ENCODE data around the gene CIDEC.

Gene CIDEC

GRCh38 chr3:9879830-9880549 lies at the start of gene CIDEC:
TSS of gene CIDEC (minus strand) at chr3:9880253. CDS start at chr3:9878486, 1,767 bp downstream.
- DNase-seq = no peak

DNA sequence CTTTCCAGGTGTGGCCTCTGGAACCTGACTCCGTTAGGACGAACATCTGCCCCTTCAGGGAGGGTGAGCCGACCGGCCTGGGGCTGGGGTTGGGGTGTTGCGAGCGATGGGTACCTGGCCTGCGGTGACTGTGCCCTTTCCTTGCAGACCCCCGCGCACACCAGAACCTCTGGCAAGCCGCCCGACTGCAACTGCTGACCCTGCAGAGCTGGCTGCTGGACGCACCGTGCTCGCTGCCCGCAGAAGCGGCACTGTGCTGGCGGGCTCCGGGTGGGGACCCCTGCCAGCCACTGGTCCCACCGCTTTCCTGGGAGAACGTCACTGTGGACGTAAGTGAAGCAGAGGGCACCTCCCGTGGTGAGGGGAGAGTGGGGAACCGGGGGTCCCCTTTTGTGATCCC lies 48.1 kb upstream of the CIDEC start:
- DNase-seq = no peak

DNA sequence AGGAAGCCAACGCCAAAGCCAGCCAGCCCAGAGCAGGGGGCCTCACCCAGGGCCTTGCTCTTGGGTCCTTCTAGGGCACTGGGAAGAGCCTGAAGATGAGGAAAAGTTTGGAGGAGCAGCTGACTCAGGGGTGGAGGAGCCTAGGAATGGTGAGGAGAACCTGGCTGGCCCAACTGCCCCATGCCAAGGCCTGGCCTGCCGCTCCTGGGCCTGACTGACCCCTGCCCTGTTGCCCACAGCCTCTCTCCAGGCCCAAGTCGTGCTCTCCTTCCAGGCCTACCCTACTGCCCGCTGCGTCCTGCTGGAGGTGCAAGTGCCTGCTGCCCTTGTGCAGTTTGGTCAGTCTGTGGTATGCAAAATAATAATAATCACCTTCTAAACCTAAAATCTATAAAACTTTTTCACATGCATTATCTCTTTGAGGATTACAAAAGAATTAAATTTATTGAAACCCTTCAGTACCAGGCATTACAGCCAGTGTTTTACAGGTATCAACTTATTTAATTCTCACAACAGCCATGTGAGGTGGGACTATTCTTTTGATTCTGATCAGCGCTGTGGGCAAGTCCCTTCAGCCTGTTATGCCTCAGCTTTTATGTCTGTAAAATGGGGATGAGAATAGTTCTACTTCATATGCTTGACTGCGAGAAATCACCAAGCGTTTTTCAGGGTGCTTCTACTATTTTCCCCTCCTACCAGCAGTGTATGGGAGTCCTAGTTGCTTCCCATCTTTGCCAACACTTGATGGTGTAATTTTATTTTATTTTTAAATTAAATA lies 38.4 kb upstream of the CIDEC start:
- DNase-seq = no peak

DNA sequence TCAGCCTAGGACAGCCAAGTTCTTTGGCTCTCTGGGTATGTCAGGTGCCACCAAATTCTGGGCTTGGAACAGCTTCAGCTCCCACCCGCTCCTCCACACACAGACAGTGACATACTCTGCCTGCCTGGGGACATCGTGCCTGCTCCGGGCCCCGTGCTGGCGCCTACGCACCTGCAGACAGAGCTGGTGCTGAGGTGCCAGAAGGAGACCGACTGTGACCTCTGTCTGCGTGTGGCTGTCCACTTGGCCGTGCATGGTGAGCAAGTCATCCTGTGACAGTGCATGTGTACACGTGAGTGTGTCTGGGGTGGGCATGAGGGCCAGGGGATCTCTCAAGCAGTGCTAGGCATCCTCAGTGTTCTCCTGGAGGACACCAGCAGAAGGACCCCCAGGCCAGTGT lies 37.8 kb upstream of the CIDEC start:
- no peak for DNase-seq

DNA sequence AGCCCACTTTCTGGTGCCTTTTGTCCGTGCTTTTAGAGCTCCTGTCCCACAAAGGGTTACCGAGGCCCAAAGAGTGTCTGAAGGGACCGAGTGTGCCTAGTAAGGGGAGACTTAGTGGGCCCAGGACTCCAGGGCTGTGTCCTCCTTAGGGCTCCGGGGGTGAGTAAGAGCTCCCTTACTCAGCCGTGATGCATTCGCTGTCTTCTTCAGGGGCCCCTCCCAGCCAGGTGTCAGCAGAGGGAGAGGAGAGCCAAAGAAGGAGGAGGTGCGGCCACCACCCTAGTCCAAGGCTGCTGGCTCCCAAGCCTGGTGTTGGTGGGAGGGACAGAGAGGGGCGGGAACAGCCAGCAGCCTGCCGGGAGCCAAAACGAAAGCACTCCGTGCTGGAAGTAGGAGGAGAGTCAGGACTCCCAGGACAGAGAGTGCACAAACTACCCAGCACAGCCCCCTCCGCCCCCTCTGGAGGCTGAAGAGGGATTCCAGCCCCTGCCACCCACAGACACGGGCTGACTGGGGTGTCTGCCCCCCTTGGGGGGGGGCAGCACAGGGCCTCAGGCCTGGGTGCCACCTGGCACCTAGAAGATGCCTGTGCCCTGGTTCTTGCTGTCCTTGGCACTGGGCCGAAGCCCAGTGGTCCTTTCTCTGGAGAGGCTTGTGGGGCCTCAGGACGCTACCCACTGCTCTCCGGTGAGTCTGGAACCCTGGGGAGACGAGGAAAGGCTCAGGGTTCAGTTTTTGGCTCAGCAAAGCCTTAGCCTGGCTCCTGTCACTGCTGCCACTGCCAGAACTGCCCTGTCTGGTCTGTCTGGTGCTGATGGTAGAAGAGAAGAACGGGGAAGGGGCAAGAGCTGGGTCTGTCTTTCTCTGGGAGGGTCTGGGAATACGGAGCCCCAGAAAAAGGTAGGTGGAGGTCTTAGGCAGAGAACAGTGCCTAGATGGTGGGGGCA lies 37.0 kb upstream of the CIDEC start, which contains the start of gene IL17RC:
IL17RC (plus strand) TSS at position 365 of the 947 bp plus-strand sequence; CDS start at position 583, 218 bp downstream.
- no peak for DNase-seq

- DNase-seq = no peak
Measured at GRCh38 chr3:9916346-9916733, 36.3 kb upstream of the CIDEC start.

DNA sequence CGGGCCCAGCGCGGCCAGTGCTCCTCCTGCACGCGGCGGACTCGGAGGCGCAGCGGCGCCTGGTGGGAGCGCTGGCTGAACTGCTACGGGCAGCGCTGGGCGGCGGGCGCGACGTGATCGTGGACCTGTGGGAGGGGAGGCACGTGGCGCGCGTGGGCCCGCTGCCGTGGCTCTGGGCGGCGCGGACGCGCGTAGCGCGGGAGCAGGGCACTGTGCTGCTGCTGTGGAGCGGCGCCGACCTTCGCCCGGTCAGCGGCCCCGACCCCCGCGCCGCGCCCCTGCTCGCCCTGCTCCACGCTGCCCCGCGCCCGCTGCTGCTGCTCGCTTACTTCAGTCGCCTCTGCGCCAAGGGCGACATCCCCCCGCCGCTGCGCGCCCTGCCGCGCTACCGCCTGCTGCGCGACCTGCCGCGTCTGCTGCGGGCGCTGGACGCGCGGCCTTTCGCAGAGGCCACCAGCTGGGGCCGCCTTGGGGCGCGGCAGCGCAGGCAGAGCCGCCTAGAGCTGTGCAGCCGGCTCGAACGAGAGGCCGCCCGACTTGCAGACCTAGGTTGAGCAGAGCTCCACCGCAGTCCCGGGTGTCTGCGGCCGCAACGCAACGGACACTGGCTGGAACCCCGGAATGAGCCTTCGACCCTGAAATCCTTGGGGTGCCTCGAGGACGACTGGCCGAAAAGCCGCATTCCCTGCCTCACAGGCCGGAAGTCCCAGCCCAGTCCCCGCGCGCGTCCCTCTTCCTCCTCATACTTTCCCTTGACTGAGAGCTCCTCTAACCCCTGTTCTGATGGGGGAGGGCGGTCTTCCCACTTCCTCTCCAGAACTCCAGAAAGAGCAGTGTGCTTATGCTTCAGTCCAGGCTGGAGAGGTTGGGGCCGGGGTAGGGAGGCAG lies 35.4 kb upstream of the CIDEC start:
- peak; percentile 26 for DNase-seq

DNA sequence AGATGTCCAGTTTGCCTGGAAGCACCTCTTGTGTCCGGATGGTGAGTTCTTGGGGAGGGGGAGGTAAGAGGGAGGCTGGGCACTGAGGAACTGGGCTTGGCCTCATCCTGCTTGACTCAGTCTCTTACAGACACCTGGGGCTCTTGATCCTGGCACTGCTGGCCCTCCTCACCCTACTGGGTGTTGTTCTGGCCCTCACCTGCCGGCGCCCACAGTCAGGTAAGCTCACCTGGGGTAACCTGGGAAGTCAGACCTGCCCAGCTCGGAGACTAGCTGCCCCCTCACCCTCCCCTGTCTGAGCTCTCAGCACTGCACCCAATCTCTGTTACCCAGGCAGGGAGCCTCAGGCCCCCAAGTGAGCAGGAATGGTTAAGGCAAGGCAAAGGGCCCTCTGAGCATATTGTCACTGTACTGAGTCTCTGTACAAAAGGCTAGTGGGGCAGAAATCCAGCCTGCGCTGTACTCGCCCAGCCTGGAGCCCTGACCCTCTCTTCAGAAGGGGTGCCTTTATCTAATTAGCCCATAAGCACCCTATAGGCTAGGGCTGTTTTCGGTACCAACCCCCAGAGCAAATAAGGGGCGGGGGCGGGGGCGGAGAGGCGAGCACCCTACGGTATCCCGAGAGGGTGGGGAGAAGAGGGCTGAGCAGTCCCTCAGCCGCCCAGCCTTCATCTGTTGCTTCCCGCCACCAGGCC lies 34.7 kb upstream of the CIDEC start:
- no peak for DNase-seq

DNA sequence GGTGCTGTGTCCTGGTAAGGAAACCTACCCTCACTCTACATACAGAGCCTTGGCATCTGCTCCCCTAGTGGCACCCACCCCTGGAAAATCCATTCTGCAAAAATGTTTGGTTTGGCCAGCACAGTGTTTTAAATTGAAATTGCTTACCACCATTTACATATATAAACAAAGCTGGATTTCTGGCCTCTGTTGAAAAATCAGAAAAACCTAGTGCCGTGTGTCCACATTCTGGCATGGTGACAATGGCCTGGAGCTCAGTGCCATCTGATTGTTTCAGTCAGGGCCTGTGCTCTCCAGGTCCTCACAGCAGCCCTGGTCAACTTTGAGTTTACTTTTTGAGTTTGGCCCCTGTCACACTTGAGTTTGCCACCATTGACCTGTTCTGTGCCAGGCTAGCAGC lies 34.0 kb upstream of the CIDEC start:
- DNase-seq = no peak

GRCh38 chr3:9913601-9914000 lies 33.5 kb upstream of the CIDEC start:
- no peak for DNase-seq

GRCh38 chr3:9912294-9912935 lies 32.4 kb upstream of the CIDEC start:
- DNase-seq = peak; percentile 37

DNA sequence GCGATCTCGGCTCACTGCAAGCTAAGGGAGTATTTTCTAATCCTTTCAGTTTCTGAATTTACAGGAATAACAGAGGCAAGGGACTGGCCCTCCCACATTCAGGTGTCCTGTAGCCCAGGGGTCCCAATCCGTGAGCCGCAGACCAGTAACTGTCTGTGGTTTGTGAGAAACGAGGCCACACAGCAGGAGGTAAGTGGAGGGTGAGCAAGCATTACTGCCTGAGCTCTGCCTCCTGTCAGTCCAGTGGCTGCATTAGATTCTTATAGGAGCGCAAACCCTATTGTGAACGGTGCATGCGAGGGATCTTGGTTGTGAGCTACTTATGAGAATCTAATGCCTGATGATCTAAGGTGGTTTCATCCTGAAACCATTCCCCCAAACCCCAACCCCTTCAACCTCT lies 31.8 kb upstream of the CIDEC start:
- DNase-seq = no peak

DNA sequence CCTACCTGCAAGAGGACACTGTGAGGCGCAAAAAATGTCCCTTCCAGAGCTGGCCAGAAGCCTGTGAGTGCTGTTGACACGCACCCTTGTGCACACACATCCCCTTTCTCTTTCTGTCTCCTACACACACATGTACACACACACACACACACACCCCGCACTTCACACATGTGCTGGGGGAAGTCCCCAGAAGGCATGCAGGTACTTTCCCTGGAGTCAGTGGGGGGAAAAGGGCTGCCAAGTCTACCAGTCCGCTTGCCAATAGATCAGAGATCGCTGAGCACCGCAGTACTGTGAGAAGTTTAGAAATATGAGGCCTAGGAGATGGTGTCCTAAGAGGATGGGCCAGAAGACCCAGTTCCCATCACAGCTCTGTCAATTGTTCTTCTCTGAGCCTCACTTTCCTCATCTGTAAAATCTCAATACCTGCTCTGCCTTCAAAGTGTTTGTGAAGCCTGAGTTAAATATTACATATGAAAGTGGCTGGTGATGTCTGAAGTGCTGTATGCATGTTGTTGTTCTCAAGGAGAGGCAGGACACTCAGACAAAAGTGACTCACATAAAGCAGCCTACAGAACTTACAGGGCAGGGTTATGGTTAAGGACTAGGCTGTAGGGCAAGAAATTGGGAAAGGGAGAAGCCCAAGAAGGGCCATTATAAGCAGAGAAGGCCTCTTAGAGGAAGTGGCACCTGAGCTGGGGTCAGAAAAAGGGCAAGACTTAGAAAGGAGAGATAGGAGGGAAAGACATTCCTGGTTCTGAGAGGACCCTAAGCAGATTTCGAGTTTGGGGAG lies 29.4 kb upstream of the CIDEC start:
- peak; percentile 23 for DNase-seq

DNA sequence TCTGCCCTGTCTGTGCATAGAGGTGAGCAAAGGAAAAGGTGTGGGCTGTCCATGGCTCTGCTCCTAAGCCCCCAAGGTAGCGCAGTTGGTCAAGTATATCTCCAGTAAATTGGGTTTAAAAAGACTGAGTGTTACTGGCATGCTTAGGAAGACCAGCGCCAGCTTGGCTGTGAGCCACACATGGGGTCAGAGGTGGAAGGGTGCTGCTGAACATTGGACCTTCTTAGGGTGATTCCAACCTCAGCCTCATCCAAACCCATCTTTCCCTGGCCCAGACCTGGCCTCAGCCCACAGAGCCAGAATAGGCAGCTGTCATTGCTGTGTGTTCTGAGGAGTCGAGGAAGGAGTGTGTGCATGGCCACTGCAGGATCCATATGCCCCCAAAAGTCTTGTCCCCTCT lies 28.2 kb upstream of the CIDEC start:
- no peak for DNase-seq

GRCh38 chr3:9906480-9906879 lies 26.4 kb upstream of the CIDEC start:
- no peak for DNase-seq

GRCh38 chr3:9903904-9904303 lies 23.9 kb upstream of the CIDEC start:
- DNase-seq = no peak

- no peak for DNase-seq
Measured at GRCh38 chr3:9903238-9903624, 23.2 kb upstream of the CIDEC start.

- DNase-seq = peak; percentile 17
Measured at GRCh38 chr3:9902372-9903237, 22.6 kb upstream of the CIDEC start, which contains the start of gene IL17RE. TSS of gene IL17RE (plus strand) at chr3:9902848. CDS start at chr3:9902933, 85 bp downstream.

- peak; percentile 44 for DNase-seq
Measured at GRCh38 chr3:9901967-9902366, 21.9 kb upstream of the CIDEC start.

Measured in CD4-positive, alpha-beta T cell treated with Interleukin-10 for 1 hour (primary cell).